WTC11 (cell line): ENCODE data around the gene BCAS1. TPM values are rescaled to one million over a fixed set of nuclear protein-coding genes. Genes with fewer than 3 reads are reported as not detected.

Source experiments
- ATAC-seq: fragments of 200-7000 bp; cut with Tn5 transposase; 2 replicates; pipeline ENCODE4 v1.10.0; 2021; ENCODE audit warnings: mild to moderate bottlenecking, moderate library complexity
- CTCF ChIA-PET: fragments of 300-600 bp; sonication (Branson Sonifier 250); formaldehyde crosslinking; loops from one replicate; lab custom pipeline; 2021; ENCODE audit warnings: antibody characterized with exemption; lab: Charles Lee
- POLR2A ChIA-PET: fragments of 350-600 bp; sonication (Branson Sonifier 250); formaldehyde crosslinking; loops from one replicate; lab custom pipeline; 2021; ENCODE audit warnings: antibody characterized with exemption; lab: Charles Lee
- DNase-seq: peaks from one replicate; pipeline ENCODE4 v3.0.0; 2021; ENCODE audit warnings: low spot score
- H3K27ac Mint-ChIP-seq: 2 replicates; pipeline ENCODE4 v1.8.0; 2021; ENCODE audit warnings: mixed read lengths
- H3K27me3 Mint-ChIP-seq: 2 replicates; pipeline ENCODE4 v1.8.0; 2021; ENCODE audit warnings: low read depth, mild to moderate bottlenecking, moderate library complexity, mixed read lengths
- H3K36me3 Mint-ChIP-seq: 2 replicates; pipeline ENCODE4 v1.8.0; 2021; ENCODE audit warnings: mixed read lengths
- H3K4me1 Mint-ChIP-seq: 2 replicates; pipeline ENCODE4 v1.8.0; 2022; ENCODE audit warnings: mixed read lengths
- H3K4me3 Mint-ChIP-seq: 2 replicates; pipeline ENCODE4 v1.8.0; 2021; ENCODE audit warnings: mild to moderate bottlenecking, moderate library complexity, mixed read lengths
- H3K9me3 Mint-ChIP-seq: 2 replicates; pipeline ENCODE4 v1.8.0; 2021; ENCODE audit warnings: mixed read lengths
- ATF2 ChIP-seq: sonication (generic); formaldehyde crosslinking; IDR thresholded peaks from 2 replicates; pipeline ENCODE4 v1.8.1; 2022; ENCODE audit warnings: low read depth, missing genetic modification reagents, borderline replicate concordance
- ATF3 ChIP-seq: sonication (generic); formaldehyde crosslinking; conservative IDR thresholded peaks from 2 replicates; pipeline ENCODE4 v1.8.1; 2022; ENCODE audit warnings: mild to moderate bottlenecking, missing genetic modification reagents
- CDX4 ChIP-seq: fragments of 250-450 bp; sonication (Bioruptor Pico); IDR thresholded peaks from 2 replicates; pipeline ENCODE4 v1.9.0; 2021; ENCODE audit warnings: moderate library complexity, mild to moderate bottlenecking, inconsistent platforms, borderline replicate concordance
- E2F1 ChIP-seq: sonication (generic); formaldehyde crosslinking; IDR thresholded peaks from 2 replicates; pipeline ENCODE4 v1.8.0; 2022; ENCODE audit warnings: mild to moderate bottlenecking, missing genetic modification reagents
- ERG ChIP-seq: fragments of 250-450 bp; sonication (Bioruptor Pico); IDR thresholded peaks from 2 replicates; pipeline ENCODE4 v1.8.0; 2021; ENCODE audit warnings: mild to moderate bottlenecking
- GABPB1 ChIP-seq: sonication (generic); formaldehyde crosslinking; IDR thresholded peaks from 2 replicates; pipeline ENCODE4 v1.8.1; 2023; ENCODE audit warnings: mild to moderate bottlenecking, missing genetic modification reagents
- IRF2 ChIP-seq: sonication (generic); formaldehyde crosslinking; IDR thresholded peaks from 2 replicates; pipeline ENCODE4 v1.8.0; 2022; ENCODE audit warnings: low read depth, missing genetic modification reagents, borderline replicate concordance
- JAZF1 ChIP-seq: fragments of 250-450 bp; sonication (Bioruptor Pico); IDR thresholded peaks from 2 replicates; pipeline ENCODE4 v1.9.0; 2021; ENCODE audit warnings: moderate library complexity, mild to moderate bottlenecking, inconsistent platforms
- JUN ChIP-seq: sonication (generic); formaldehyde crosslinking; IDR thresholded peaks from 2 replicates; pipeline ENCODE4 v1.8.0; 2023; ENCODE audit warnings: mild to moderate bottlenecking, missing genetic modification reagents
- KAT7 ChIP-seq: sonication (generic); formaldehyde crosslinking; IDR thresholded peaks from 2 replicates; pipeline ENCODE4 v1.8.1; 2023; ENCODE audit warnings: missing genetic modification reagents, mild to moderate bottlenecking, borderline replicate concordance
- MLX ChIP-seq: sonication (generic); formaldehyde crosslinking; IDR thresholded peaks from 2 replicates; pipeline ENCODE4 v1.8.1; 2023; ENCODE audit warnings: mild to moderate bottlenecking, missing genetic modification reagents, moderate library complexity
- MXD4 ChIP-seq: fragments of 250-450 bp; sonication (Bioruptor Pico); IDR thresholded peaks from 2 replicates; pipeline ENCODE4 v1.8.0; 2021; ENCODE audit warnings: mild to moderate bottlenecking, moderate library complexity, borderline replicate concordance
- OVOL2 ChIP-seq: fragments of 250-450 bp; sonication (Bioruptor Pico); IDR thresholded peaks from 2 replicates; pipeline ENCODE4 v1.9.0; 2021; ENCODE audit warnings: mild to moderate bottlenecking, borderline replicate concordance
- SMAD4 ChIP-seq: sonication (generic); formaldehyde crosslinking; IDR thresholded peaks from 2 replicates; pipeline ENCODE4 v1.8.0; 2022; ENCODE audit warnings: mild to moderate bottlenecking, missing genetic modification reagents
- STAT6 ChIP-seq: sonication (generic); formaldehyde crosslinking; conservative IDR thresholded peaks from 2 replicates; pipeline ENCODE4 v1.8.1; 2023; ENCODE audit warnings: mild to moderate bottlenecking, low read depth, missing genetic modification reagents, moderate library complexity
- TEAD4 ChIP-seq: sonication (generic); formaldehyde crosslinking; IDR thresholded peaks from 2 replicates; pipeline ENCODE4 v1.8.0; 2022; ENCODE audit warnings: mild to moderate bottlenecking, missing genetic modification reagents
- TP53 ChIP-seq: sonication (generic); formaldehyde crosslinking; IDR thresholded peaks from 2 replicates; pipeline ENCODE4 v1.8.1; 2023; ENCODE audit warnings: mild to moderate bottlenecking, missing genetic modification reagents
- ZBTB43 ChIP-seq: sonication (generic); formaldehyde crosslinking; IDR thresholded peaks from 2 replicates; pipeline ENCODE4 v1.8.1; 2023; ENCODE audit warnings: mild to moderate bottlenecking, missing genetic modification reagents
- ZNF121 ChIP-seq: sonication (generic); formaldehyde crosslinking; IDR thresholded peaks from 2 replicates; pipeline ENCODE4 v1.8.0; 2023; ENCODE audit warnings: missing genetic modification reagents
- ZNF138 ChIP-seq: sonication (generic); formaldehyde crosslinking; conservative IDR thresholded peaks from 2 replicates; pipeline ENCODE4 v1.8.1; 2022; ENCODE audit warnings: mild to moderate bottlenecking, moderate library complexity, missing genetic modification reagents
- ZNF317 ChIP-seq: sonication (generic); formaldehyde crosslinking; IDR thresholded peaks from 2 replicates; pipeline ENCODE4 v1.8.1; 2023; ENCODE audit warnings: low read depth, mild to moderate bottlenecking, moderate library complexity, missing genetic modification reagents, borderline replicate concordance
- ZNF425 ChIP-seq: fragments of 250-450 bp; sonication (Bioruptor Pico); conservative IDR thresholded peaks from 2 replicates; pipeline ENCODE4 v1.9.0; 2021; ENCODE audit warnings: mild to moderate bottlenecking
- total RNA-seq: library from RNA; stranded (reverse); gene quantifications from 3 replicates; pipeline ENCODE4 v1.2.3, GENCODE V29; 2021

Gene BCAS1
- total RNA-seq, 1 experiment from 2014 or later, result 0.11 TPM

- CTCF ChIA-PET, result no interaction called here
- TF ChIP-seq STAT6 (CRISPR knock-in tag), result no peak
- TF ChIP-seq JAZF1 (CRISPR knock-in tag), result no peak
- no peak for TF ChIP-seq MXD4
- TF ChIP-seq TP53 (CRISPR knock-in tag), result no peak
- TF ChIP-seq ATF3, result no peak
- no peak for TF ChIP-seq SMAD4
- TF ChIP-seq E2F1 (CRISPR knock-in tag), result no peak
- TF ChIP-seq ERG (CRISPR knock-in tag), result no peak
- no peak for TF ChIP-seq ZNF425
- no peak for TF ChIP-seq KAT7
- no peak for TF ChIP-seq OVOL2 (CRISPR knock-in tag)
- no peak for TF ChIP-seq MLX
- TF ChIP-seq ZNF138 (CRISPR knock-in tag), result no peak
- TF ChIP-seq ZNF121 (CRISPR knock-in tag), result no peak
- TF ChIP-seq TEAD4, result no peak
- TF ChIP-seq CDX4, result no peak
- TF ChIP-seq, all 79 proteins: peak for 0
- Mint-ChIP-seq H3K36me3 (no peaks in the 10 kb centered on the region), H3K27me3 (no peaks in the 10 kb centered on the region), H3K4me3 (no peak overlapping the region), H3K27ac (no peak overlapping the region), H3K4me1 (no peaks in the 10 kb centered on the region), H3K9me3 (no peaks in the 10 kb centered on the region)
- POLR2A ChIA-PET, result no interaction called here
- no peak for ATAC-seq
- DNase-seq, result no peak
Observed at GRCh38 chr20:53989401-53989800, 81.0 kb downstream of the BCAS1 start.

- ATAC-seq (no peak), DNase-seq (no peak)
- ChIA-PET CTCF (no interaction called here), POLR2A (no interaction called here)
- H3K27me3 Mint-ChIP-seq, result no peaks in the 10 kb centered on the region
- H3K4me3 Mint-ChIP-seq, result no peak overlapping the region
- H3K4me1 Mint-ChIP-seq, result no peaks in the 10 kb centered on the region
- H3K27ac Mint-ChIP-seq, result no peak overlapping the region
- H3K9me3 Mint-ChIP-seq, result peaks cover 5% of the 10 kb centered on the region
- H3K36me3 Mint-ChIP-seq, result no peaks in the 10 kb centered on the region
- TF ChIP-seq TP53 (CRISPR knock-in tag), result no peak
- no peak for TF ChIP-seq GABPB1 (CRISPR knock-in tag)
- TF ChIP-seq ZBTB43 (CRISPR knock-in tag), result no peak
- TF ChIP-seq ZNF317 (CRISPR knock-in tag), result no peak
- TF ChIP-seq JUN (CRISPR knock-in tag), result no peak
- TF ChIP-seq ATF2, result no peak
- no peak for TF ChIP-seq TEAD4
- no peak for TF ChIP-seq IRF2 (CRISPR knock-in tag)
- no peak for TF ChIP-seq SMAD4
Observed at GRCh38 chr20:53986037-53986650, 84.2 kb downstream of the BCAS1 start.
